Activated T-helper 1 cell treated with anti-CD3 and anti-CD28 coated beads, Interleukin-12 subunit alpha, Interleukin-12 subunit beta, Interleukin-2, Interleukin-4 antibody, amounts not matched to agents 30 ng/mL and 10 ng/mL and 1 ng/mL, durations not matched to agents 14 hours and 24 hours and 36 hours (primary cell): ENCODE results near the gene P2RY12. TPM values are rescaled to one million over a fixed set of nuclear protein-coding genes. Genes with fewer than 3 reads are reported as not detected.

Source experiments
- DNase-seq: peaks from one replicate; pipeline ENCODE4 v3.0.0; 2021; ENCODE audit warnings: low spot score
- H3K27ac Mint-ChIP-seq: one replicate; pipeline ENCODE4 v1.8.0; 2021; ENCODE audit warnings: mild to moderate bottlenecking, mixed read lengths
- H3K27me3 Mint-ChIP-seq: one replicate; pipeline ENCODE4 v1.8.0; 2022; ENCODE audit warnings: mild to moderate bottlenecking, moderate library complexity, mixed read lengths; ENCODE audit not compliant: insufficient read depth
- H3K36me3 Mint-ChIP-seq: one replicate; pipeline ENCODE4 v1.8.0; 2021; ENCODE audit warnings: low read depth, mixed read lengths
- H3K4me1 Mint-ChIP-seq: one replicate; pipeline ENCODE4 v1.8.0; 2021; ENCODE audit warnings: low read depth, mixed read lengths
- H3K4me3 Mint-ChIP-seq: one replicate; pipeline ENCODE4 v1.8.0; 2021; ENCODE audit warnings: mild to moderate bottlenecking, moderate library complexity, mixed read lengths
- H3K9me3 Mint-ChIP-seq: one replicate; pipeline ENCODE4 v1.8.0; 2021; ENCODE audit warnings: mixed read lengths
- intact Hi-C: fragments of 100-400 bp; cut with micrococcal nuclease; formaldehyde crosslinking; loops from one replicate; pipeline ENCODE4 v1.15.1; 2024
- total RNA-seq: library from RNA; stranded (reverse); gene quantifications from 2 replicates; pipeline ENCODE4 v1.2.3, GENCODE V29; 2022

P2RY12 gene
- total RNA-seq, 1 donor from 2014 or later: not detected

GRCh38 chr3:151386056-151386455, 1.5 kb upstream of the P2RY12 start:
- intact Hi-C loops: no loop called here
- H3K4me1 Mint-ChIP-seq: peaks cover 6% of the 10 kb centered on the region

GRCh38 chr3:151383956-151384355, 597 bp downstream of the P2RY12 start:
- H3K4me1 Mint-ChIP-seq: peaks cover 6% of the 10 kb centered on the region
- no peak overlapping the region for H3K4me3 Mint-ChIP-seq
- no peaks in the 10 kb centered on the region for H3K27me3 Mint-ChIP-seq
- no peaks in the 10 kb centered on the region for H3K36me3 Mint-ChIP-seq
- no peaks in the 10 kb centered on the region for H3K9me3 Mint-ChIP-seq
- no peak for DNase-seq
- H3K27ac Mint-ChIP-seq: no peak overlapping the region
- intact Hi-C loops: no loop called here

More at GRCh38 chr3:151386056-151386455, 1.5 kb upstream of the P2RY12 start:
- H3K27ac Mint-ChIP-seq: no peak overlapping the region
- no peaks in the 10 kb centered on the region for H3K27me3 Mint-ChIP-seq
- H3K36me3 Mint-ChIP-seq: no peaks in the 10 kb centered on the region
- DNase-seq: no peak
- no peaks in the 10 kb centered on the region for H3K9me3 Mint-ChIP-seq
- no peak overlapping the region for H3K4me3 Mint-ChIP-seq

DNA sequence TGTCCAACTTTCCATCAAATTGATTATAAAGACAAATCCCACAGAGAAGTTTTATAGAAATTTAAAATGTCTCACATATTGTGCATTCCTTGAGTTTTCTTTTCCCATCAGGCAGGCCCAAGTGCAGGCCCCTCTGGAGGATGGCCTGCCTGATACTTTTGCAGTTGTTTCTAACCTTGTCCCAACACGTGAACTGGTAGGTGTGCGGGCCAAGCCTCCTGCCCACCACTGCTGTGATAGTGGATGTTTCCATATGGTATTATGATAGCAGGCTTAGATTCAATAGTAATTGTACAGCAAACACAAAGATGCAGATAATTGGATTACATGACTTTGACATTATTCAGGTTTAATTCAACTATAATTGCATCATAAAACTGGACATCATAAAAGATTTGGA, 1.4 kb downstream of the P2RY12 start:
- intact Hi-C loops: no loop called here
- Mint-ChIP-seq H3K9me3 (no peaks in the 10 kb centered on the region), H3K27me3 (no peaks in the 10 kb centered on the region), H3K4me1 (peaks cover 6% of the 10 kb centered on the region), H3K27ac (no peak overlapping the region), H3K36me3 (no peaks in the 10 kb centered on the region), H3K4me3 (no peak overlapping the region)
- DNase-seq: no peak

GRCh38 chr3:151382671-151383070, 1.9 kb downstream of the P2RY12 start:
- intact Hi-C loops: no loop called here
- DNase-seq: no peak
- peaks cover 6% of the 10 kb centered on the region for H3K4me1 Mint-ChIP-seq
- no peaks in the 10 kb centered on the region for H3K27me3 Mint-ChIP-seq
- no peak overlapping the region for H3K4me3 Mint-ChIP-seq
- H3K36me3 Mint-ChIP-seq: no peaks in the 10 kb centered on the region
- H3K27ac Mint-ChIP-seq: no peak overlapping the region
- no peaks in the 10 kb centered on the region for H3K9me3 Mint-ChIP-seq

GRCh38 chr3:151379083-151379734, 5.3 kb downstream of the P2RY12 start:
- no peaks in the 10 kb centered on the region for H3K9me3 Mint-ChIP-seq
- no peaks in the 10 kb centered on the region for H3K4me1 Mint-ChIP-seq
- intact Hi-C loops: no loop called here
- H3K36me3 Mint-ChIP-seq: no peaks in the 10 kb centered on the region
- no peak overlapping the region for H3K4me3 Mint-ChIP-seq
- no peaks in the 10 kb centered on the region for H3K27me3 Mint-ChIP-seq
- no peak overlapping the region for H3K27ac Mint-ChIP-seq
- DNase-seq: no peak

DNA sequence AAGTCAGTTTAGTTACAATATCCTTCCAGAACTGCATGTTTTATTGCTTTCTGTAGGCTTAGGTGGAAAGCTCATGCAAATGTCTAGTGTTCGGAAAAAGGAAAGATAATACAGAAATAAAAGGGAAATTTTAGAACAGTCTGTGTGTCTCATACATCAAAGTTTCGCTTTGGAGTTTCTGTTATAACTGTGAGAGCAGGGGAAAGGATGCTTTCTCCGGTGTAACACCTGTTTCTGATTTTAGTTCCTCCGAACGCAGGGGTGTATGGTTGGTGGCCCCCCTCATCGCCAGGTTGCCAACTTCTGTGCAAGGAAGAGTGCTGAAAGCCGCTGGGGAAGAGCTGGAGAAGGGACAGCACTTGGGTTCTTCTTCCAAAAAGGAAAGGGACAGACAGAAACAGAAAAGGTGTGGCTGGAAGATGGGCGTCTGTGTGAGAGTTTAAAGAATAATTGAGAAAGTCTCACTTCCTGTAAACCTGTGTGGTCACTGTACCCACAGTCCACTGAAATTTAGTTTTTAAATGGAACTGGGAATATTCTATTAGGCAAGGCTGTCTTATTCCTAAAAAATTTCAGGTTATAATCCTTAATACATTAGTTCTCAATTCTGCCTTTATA, 6.7 kb downstream of the P2RY12 start:
- no peak for DNase-seq
- Mint-ChIP-seq H3K4me1 (no peaks in the 10 kb centered on the region), H3K36me3 (no peaks in the 10 kb centered on the region), H3K4me3 (no peak overlapping the region), H3K9me3 (no peaks in the 10 kb centered on the region), H3K27ac (no peak overlapping the region), H3K27me3 (no peaks in the 10 kb centered on the region)
- intact Hi-C loops: no loop called here

DNA sequence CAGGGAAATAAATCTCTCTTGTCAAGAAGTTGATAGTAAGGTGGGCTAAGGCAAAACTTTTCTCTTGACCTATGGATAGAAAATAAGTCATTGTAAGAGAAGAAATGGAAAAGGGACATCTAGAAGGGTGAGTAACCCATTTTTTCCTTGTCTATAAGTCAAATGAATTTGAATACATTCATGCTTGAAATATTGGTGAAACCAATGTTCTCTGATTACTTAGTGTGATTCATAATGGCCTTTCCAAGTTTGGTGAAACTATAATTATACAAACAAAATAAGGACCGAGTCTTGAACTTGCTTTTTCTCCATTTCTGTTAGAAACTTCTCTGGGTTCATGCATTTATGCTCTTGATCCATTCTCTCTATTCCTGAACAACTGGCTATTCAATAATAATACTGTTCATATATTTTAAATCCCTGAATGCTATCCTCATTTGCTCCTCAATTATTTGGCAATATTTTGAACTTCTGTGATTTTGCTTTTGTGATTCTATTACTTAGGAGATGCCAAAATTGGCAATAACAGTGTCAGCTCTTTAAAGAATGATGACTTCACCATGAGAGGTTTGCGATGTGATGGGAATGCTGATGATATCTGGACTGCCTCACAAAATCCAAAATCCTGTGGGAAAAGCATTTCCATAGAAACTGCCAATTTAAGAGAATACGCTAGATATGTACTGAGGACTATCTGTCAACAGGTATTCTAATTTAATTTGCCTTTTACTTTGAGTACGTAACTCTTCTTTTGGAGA, 12.3 kb downstream of the P2RY12 start:
- intact Hi-C loops: no loop called here
- Mint-ChIP-seq H3K27me3 (peaks cover 7% of the 10 kb centered on the region), H3K9me3 (no peaks in the 10 kb centered on the region), H3K27ac (no peak overlapping the region), H3K36me3 (no peaks in the 10 kb centered on the region), H3K4me1 (no peaks in the 10 kb centered on the region), H3K4me3 (no peak overlapping the region)
- no peak for DNase-seq

DNA sequence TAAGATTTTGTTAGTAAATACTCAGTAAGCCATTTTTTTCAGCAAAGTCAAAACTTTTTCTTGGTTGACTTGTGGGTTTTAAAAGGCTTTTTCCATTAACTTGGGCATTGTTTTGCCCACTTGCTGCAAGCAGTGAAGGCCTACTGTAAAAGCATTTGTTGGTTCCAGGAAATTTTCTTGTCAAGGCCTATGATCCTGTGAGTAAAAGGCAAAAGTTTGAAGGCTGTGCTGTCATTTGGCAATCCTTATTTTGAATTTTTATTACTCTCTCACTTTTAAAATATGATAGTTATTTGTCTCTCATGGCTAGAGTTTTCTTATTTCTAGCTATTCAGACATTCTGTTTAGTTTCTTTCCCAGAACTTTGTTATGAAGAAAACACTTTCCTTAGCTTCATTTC, 13.0 kb downstream of the P2RY12 start:
- H3K27ac Mint-ChIP-seq: no peak overlapping the region
- no peaks in the 10 kb centered on the region for H3K9me3 Mint-ChIP-seq
- no peak overlapping the region for H3K4me3 Mint-ChIP-seq

GRCh38 chr3:151367448-151367847, 17.1 kb downstream of the P2RY12 start:
- H3K9me3 Mint-ChIP-seq: no peaks in the 10 kb centered on the region
- no peaks in the 10 kb centered on the region for H3K4me1 Mint-ChIP-seq
- H3K36me3 Mint-ChIP-seq: no peaks in the 10 kb centered on the region
- intact Hi-C loops: no loop called here
- no peak for DNase-seq
- H3K4me3 Mint-ChIP-seq: no peak overlapping the region
- no peak overlapping the region for H3K27ac Mint-ChIP-seq
- peaks cover 9% of the 10 kb centered on the region for H3K27me3 Mint-ChIP-seq

More for the DNA sequence above, 13.0 kb downstream of the P2RY12 start:
- no peak for DNase-seq
- Mint-ChIP-seq H3K4me1 (no peaks in the 10 kb centered on the region), H3K27me3 (peaks cover 7% of the 10 kb centered on the region), H3K36me3 (no peaks in the 10 kb centered on the region)
- intact Hi-C loops: no loop called here

DNA sequence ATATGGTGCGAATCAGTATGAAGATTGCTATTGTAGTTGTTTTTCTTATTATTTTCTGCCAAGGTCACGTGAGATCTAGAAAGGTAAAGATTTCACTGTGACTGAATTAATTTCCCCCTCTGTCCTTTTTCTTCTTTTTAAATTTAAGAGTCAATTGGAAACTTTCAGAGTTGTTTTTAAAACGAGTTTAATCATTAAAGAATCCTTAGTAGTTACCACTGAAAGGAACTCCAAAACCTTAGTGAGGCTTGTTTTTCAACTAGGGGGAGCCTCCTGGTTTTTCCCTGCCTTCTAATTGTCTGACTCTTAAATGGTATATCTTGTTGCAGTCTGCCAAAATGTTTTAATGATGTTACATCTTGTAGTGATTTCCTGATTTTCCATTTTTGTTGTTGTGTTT, 17.6 kb downstream of the P2RY12 start:
- Mint-ChIP-seq H3K36me3 (no peaks in the 10 kb centered on the region), H3K9me3 (no peaks in the 10 kb centered on the region), H3K4me1 (no peaks in the 10 kb centered on the region), H3K27ac (no peak overlapping the region), H3K27me3 (peaks cover 9% of the 10 kb centered on the region), H3K4me3 (no peak overlapping the region)
- intact Hi-C loops: no loop called here
- DNase-seq: no peak

DNA sequence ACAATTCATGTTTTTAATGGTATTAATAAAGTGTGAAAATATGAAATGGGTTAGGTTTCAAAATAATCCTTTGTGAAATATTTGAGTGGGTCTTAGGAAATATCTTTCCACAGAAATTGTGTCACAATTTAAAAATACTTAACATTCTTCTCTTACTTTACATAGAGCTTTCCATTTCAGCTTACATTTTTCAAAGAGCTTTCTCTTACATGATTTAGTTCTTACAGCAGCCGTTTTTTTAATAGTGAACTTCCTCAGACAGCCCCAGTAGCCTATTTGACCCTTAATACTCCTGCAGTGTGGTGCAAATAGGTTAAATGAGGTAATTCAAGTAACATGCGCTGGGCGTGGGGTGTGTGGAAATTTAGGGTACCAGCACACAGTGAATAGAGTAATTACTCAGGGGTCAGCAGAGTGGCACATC, 21.8 kb downstream of the P2RY12 start:
- Mint-ChIP-seq H3K36me3 (no peaks in the 10 kb centered on the region), H3K4me1 (no peaks in the 10 kb centered on the region), H3K9me3 (no peaks in the 10 kb centered on the region), H3K4me3 (no peak overlapping the region), H3K27ac (no peak overlapping the region), H3K27me3 (peaks cover 2% of the 10 kb centered on the region)
- DNase-seq: no peak
- intact Hi-C loops: no loop called here

DNA sequence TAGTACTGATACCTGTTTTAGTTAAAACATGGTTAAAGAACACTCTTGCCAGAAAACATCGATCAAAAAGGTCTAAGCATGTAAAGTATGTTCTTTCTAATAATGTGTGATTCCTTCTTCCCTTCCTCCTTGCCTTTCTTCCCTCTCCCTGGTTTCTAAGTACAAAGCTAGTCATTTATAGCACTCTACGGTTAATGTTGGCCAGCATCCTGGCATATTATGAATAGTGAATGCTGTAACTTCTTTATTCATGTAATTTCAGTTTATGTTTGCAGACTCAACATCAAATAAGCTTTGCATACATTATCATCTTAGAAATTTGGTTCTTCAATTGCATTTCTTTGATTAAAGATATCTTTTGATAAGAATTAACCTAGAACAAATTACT, 27.1 kb downstream of the P2RY12 start:
- intact Hi-C loops: no loop called here
- Mint-ChIP-seq H3K9me3 (no peaks in the 10 kb centered on the region), H3K4me3 (no peak overlapping the region), H3K27me3 (peaks cover 4% of the 10 kb centered on the region), H3K27ac (no peak overlapping the region), H3K4me1 (peaks cover under 1% of the 10 kb centered on the region), H3K36me3 (no peaks in the 10 kb centered on the region)
- DNase-seq: no peak

DNA sequence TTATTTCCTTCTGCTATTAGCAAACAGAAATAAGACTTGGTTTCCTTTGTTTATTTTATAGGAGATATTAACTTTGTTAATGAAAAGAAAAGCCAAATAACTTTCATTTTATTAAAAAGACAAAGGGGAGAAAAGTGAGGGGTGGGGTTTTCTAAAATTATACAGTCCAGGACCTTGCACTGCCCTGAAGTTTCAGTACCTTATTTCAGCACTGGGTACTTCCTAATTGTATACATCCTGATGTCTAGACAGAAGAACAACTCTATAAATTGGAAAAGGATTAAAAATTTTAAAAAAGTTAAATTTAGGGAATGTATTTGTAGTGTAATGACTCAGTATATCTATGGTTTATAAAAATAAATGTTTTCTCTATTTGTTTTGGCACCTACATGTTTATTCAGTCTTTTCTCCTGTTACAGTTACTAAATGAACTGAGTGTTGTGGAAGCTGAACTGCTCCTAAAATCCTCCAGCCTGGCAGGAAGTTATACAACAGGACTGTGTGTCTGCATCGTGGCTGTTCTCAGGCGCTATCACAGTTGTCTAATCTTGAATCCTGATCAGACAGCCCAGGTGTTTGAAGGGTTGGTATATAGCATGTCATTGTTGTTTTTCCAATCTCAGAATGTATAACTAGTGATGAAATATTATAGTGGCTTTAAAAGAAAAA, 27.6 kb downstream of the P2RY12 start:
- H3K4me1 Mint-ChIP-seq: peaks cover 6% of the 10 kb centered on the region
- no peak overlapping the region for H3K4me3 Mint-ChIP-seq
- H3K27me3 Mint-ChIP-seq: peaks cover 4% of the 10 kb centered on the region
- no peaks in the 10 kb centered on the region for H3K36me3 Mint-ChIP-seq
- no peaks in the 10 kb centered on the region for H3K9me3 Mint-ChIP-seq
- DNase-seq: no peak
- no peak overlapping the region for H3K27ac Mint-ChIP-seq
- intact Hi-C loops: no loop called here
